IMR-90 (cell line): ENCODE data around the gene SORBS1. TPM values are rescaled to one million over a fixed set of nuclear protein-coding genes. Genes with fewer than 3 reads are reported as not detected.

ENCODE experiments used
- ATAC-seq: fragments of 200-7000 bp; cut with Tn5 transposase; 2 replicates; pipeline ENCODE4 v1.9.1; 2020; ENCODE audit warnings: low read depth, mild to moderate bottlenecking, moderate library complexity
- BruUV-seq: library from RNA; stranded (reverse); fragments of 400-500 nt; replicated peaks from 2 replicates; lab custom pipeline; 2021; lab: Mats Ljungman, UMichigan
- CTCF ChIA-PET: fragments of 300-600 bp; formaldehyde crosslinking; extraction: SDS; loops from one replicate; lab custom pipeline; 2021; ENCODE audit warnings: antibody characterized with exemption; lab: Yijun Ruan, JAX
- POLR2A ChIA-PET: fragments of 300-600 bp; sonication (Branson Sonifier 250); formaldehyde crosslinking; loops from one replicate; lab custom pipeline; 2022; ENCODE audit warnings: antibody characterized with exemption; ENCODE audit not compliant: unreplicated experiment; lab: Charles Lee
- DNase-seq: peaks from one replicate; pipeline ENCODE4 v3.0.0; 2013
- H2AFZ ChIP-seq: replicated peaks from 2 replicates; pipeline ENCODE3; 2013; ENCODE audit warnings: low read length, mild to moderate bottlenecking; ENCODE audit not compliant: poor library complexity
- H2AK5ac ChIP-seq: 2 replicates; pipeline ENCODE4 v1.6.1; 2013; ENCODE audit warnings: low read depth, low read length, inconsistent platforms
- H2AK9ac ChIP-seq: replicated peaks from 2 replicates; pipeline ENCODE3; 2013; ENCODE audit warnings: mild to moderate bottlenecking, low read depth, low read length, moderate library complexity; ENCODE audit not compliant: poor library complexity
- H2BK120ac ChIP-seq: 2 replicates; pipeline ENCODE4 v1.6.1; 2013; ENCODE audit warnings: low read depth, low read length, inconsistent platforms
- H2BK15ac ChIP-seq: 3 replicates; pipeline ENCODE4 v1.6.1; 2013; ENCODE audit warnings: low read depth, low read length, inconsistent platforms
- H2BK20ac ChIP-seq: 2 replicates; pipeline ENCODE4 v1.6.1; 2013; ENCODE audit warnings: low read depth, mild to moderate bottlenecking, inconsistent platforms, low read length, moderate library complexity
- H2BK5ac ChIP-seq: 2 replicates; pipeline ENCODE4 v1.6.1; 2013; ENCODE audit warnings: mild to moderate bottlenecking, low read depth, low read length, inconsistent platforms; ENCODE audit not compliant: poor library complexity, severe bottlenecking
- H3K14ac ChIP-seq: replicated peaks from 2 replicates; pipeline ENCODE4 v1.6.1; 2013; ENCODE audit warnings: low read depth, low read length, inconsistent platforms
- H3K18ac ChIP-seq: 2 replicates; pipeline ENCODE4 v1.6.1; 2013; ENCODE audit warnings: low read depth, low read length, control low read depth
- H3K23ac ChIP-seq: 2 replicates; pipeline ENCODE4 v1.6.1; 2013; ENCODE audit warnings: low read depth, low read length, inconsistent platforms
- H3K27ac ChIP-seq: 2 replicates; pipeline ENCODE4 v1.5.1; 2013; ENCODE audit warnings: mild to moderate bottlenecking, control low read depth, low read length; ENCODE audit not compliant: insufficient read depth
- H3K27me3 ChIP-seq: 2 replicates; pipeline ENCODE4 v1.6.1; 2013; ENCODE audit warnings: low read length; ENCODE audit not compliant: control insufficient read depth, insufficient read depth
- H3K36me3 ChIP-seq: 2 replicates; pipeline ENCODE4 v1.6.1; 2013; ENCODE audit warnings: low read length, mixed read lengths; ENCODE audit not compliant: control insufficient read depth, insufficient read depth
- H3K4ac ChIP-seq: 2 replicates; pipeline ENCODE4 v1.6.1; 2013; ENCODE audit warnings: low read depth, low read length, inconsistent platforms
- H3K4me1 ChIP-seq: 2 replicates; pipeline ENCODE4 v1.6.1; 2013; ENCODE audit warnings: low read length, mixed read lengths; ENCODE audit not compliant: control insufficient read depth, insufficient read depth
- H3K4me2 ChIP-seq: 2 replicates; pipeline ENCODE4 v1.6.1; 2013; ENCODE audit warnings: low read depth, mild to moderate bottlenecking, control low read depth, low read length, moderate library complexity
- H3K4me3 ChIP-seq: 2 replicates; pipeline ENCODE4 v1.5.1; 2013; ENCODE audit warnings: low read depth, mild to moderate bottlenecking, control low read depth, low read length, moderate library complexity; ENCODE audit not compliant: insufficient read depth
- H3K56ac ChIP-seq: 2 replicates; pipeline ENCODE4 v1.6.1; 2013; ENCODE audit warnings: low read length, inconsistent platforms; ENCODE audit not compliant: insufficient read depth; ENCODE audit errors: extremely low read depth
- H3K79me1 ChIP-seq, 2 experiments: 2 replicates each; pipeline ENCODE4 v1.6.1; 2013; ENCODE audit warnings: low read length in 2 of 2, inconsistent platforms in 1 of 2, low read depth in 1 of 2
- H3K9ac ChIP-seq: 2 replicates; pipeline ENCODE4 v1.6.1; 2013; ENCODE audit warnings: low read depth, low read length, control low read depth
- H3K9me1 ChIP-seq: 2 replicates; pipeline ENCODE4 v1.6.1; 2013; ENCODE audit warnings: low read length, inconsistent platforms; ENCODE audit not compliant: insufficient read depth
- H3K9me3 ChIP-seq: 2 replicates; pipeline ENCODE4 v1.6.1; 2013; ENCODE audit warnings: low read length; ENCODE audit not compliant: control insufficient read depth, insufficient read depth
- H4K20me1 ChIP-seq: 2 replicates; pipeline ENCODE4 v1.6.1; 2013; ENCODE audit warnings: low read length, inconsistent platforms; ENCODE audit not compliant: insufficient read depth
- H4K5ac ChIP-seq: 2 replicates; pipeline ENCODE4 v1.6.1; 2013; ENCODE audit warnings: mild to moderate bottlenecking, low read depth, low read length, control low read depth
- H4K8ac ChIP-seq, 2 experiments: 2 replicates each; pipeline ENCODE4 v1.6.1; 2013; ENCODE audit warnings: low read depth in 2 of 2, low read length in 2 of 2, control low read depth in 1 of 2, inconsistent platforms in 1 of 2
- H4K91ac ChIP-seq: 2 replicates; pipeline ENCODE4 v1.6.1; 2013; ENCODE audit warnings: low read depth, low read length, inconsistent platforms; ENCODE audit not compliant: insufficient read depth
- CEBPB ChIP-seq: IDR thresholded peaks from 2 replicates; pipeline ENCODE4 v1.6.1; 2012; ENCODE audit warnings: low read depth, low read length, improper control_type of control experiment
- CHD1 ChIP-seq: IDR thresholded peaks from 2 replicates; pipeline ENCODE4 v1.6.1; 2012; ENCODE audit warnings: low read depth, low read length, improper control_type of control experiment
- CTCF ChIP-seq: conservative IDR thresholded peaks from 2 replicates; pipeline ENCODE4 v1.5.1; 2012; ENCODE audit warnings: mild to moderate bottlenecking, low read depth, low read length, improper control_type of control experiment
- ELK1 ChIP-seq: fragments of 150-350 bp; IDR thresholded peaks from 2 replicates; pipeline ENCODE4 v1.6.1; 2016; ENCODE audit warnings: low read depth, mild to moderate bottlenecking, low read length, moderate library complexity, borderline replicate concordance
- FOS ChIP-seq: fragments of 150-350 bp; IDR thresholded peaks from 2 replicates; pipeline ENCODE4 v1.6.1; 2016; ENCODE audit warnings: low read depth, low read length
- MAFK ChIP-seq: IDR thresholded peaks from 2 replicates; pipeline ENCODE4 v1.6.1; 2012; ENCODE audit warnings: low read depth, low read length, improper control_type of control experiment
- MAZ ChIP-seq: IDR thresholded peaks from 2 replicates; pipeline ENCODE4 v1.6.1; 2012; ENCODE audit warnings: low read depth, mild to moderate bottlenecking, low read length, improper control_type of control experiment, moderate library complexity, borderline replicate concordance
- MXI1 ChIP-seq: IDR thresholded peaks from 2 replicates; pipeline ENCODE4 v1.6.1; 2012; ENCODE audit warnings: low read depth, mild to moderate bottlenecking, low read length, moderate library complexity, borderline replicate concordance
- NFE2L2 ChIP-seq: fragments of 150-350 bp; IDR thresholded peaks from 2 replicates; pipeline ENCODE4 v1.6.1; 2016; ENCODE audit warnings: low read depth, mild to moderate bottlenecking, low read length
- POLR2A ChIP-seq: IDR thresholded peaks from 2 replicates; pipeline ENCODE4 v1.6.1; 2012; ENCODE audit warnings: mild to moderate bottlenecking, low read depth, low read length
- RCOR1 ChIP-seq: IDR thresholded peaks from 2 replicates; pipeline ENCODE4 v1.6.1; 2012; ENCODE audit warnings: mild to moderate bottlenecking, low read length, improper control_type of control experiment; ENCODE audit not compliant: insufficient replicate concordance
- RFX5 ChIP-seq: IDR thresholded peaks from 2 replicates; pipeline ENCODE4 v1.8.0; 2012; ENCODE audit warnings: low read depth, mild to moderate bottlenecking, low read length, moderate library complexity
- SMC3 ChIP-seq: fragments of 150-350 bp; IDR thresholded peaks from 2 replicates; pipeline ENCODE4 v1.6.1; 2016; ENCODE audit warnings: low read depth, mild to moderate bottlenecking, antibody characterized with exemption, low read length, moderate library complexity
- USF2 ChIP-seq: fragments of 150-350 bp; IDR thresholded peaks from 2 replicates; pipeline ENCODE4 v1.6.1; 2017; ENCODE audit warnings: mild to moderate bottlenecking, antibody characterized with exemption, low read length, low read depth
- WGBS, 2 experiments: methylation state at CpG; one replicate each; pipeline versions ENCODE4 v1.1.5 to v1.1.7; 2013; ENCODE audit warnings: missing lambda C conversion rate in 2 of 2; ENCODE audit not compliant: insufficient read length in 1 of 2; ENCODE audit errors: extremely low coverage in 2 of 2; 5-methylcytosine and 5-hydroxymethylcytosine counted together
- dilution Hi-C: fragments of 300-500 bp; cut with HindIII; formaldehyde crosslinking; loops from one replicate; pipeline ENCODE4 v1.14.3; 2018; ENCODE audit warnings: low sequenced_read_pairs; ENCODE audit not compliant: unreplicated experiment
- in situ Hi-C: fragments of 300-500 bp; cut with MboI; formaldehyde crosslinking; loops from 3 replicates; pipeline ENCODE4 v1.14.3; 2019; ENCODE audit warnings: low sequenced_read_pairs, inconsistent platforms, mixed read lengths
- intact Hi-C: fragments of 100-400 bp; cut with micrococcal nuclease; formaldehyde crosslinking; loops from 2 replicates; pipeline ENCODE4 v1.10.0; 2022
- polyA plus RNA-seq, 3 experiments: library from polyadenylated mRNA; depleted of rRNA; stranded (reverse); fragments of >200 nt; gene quantifications; 2 replicates each; pipeline ENCODE4 v1.2.3, GENCODE V29; 2012; ENCODE audit warnings: low replicate concordance in 1 of 3
- total RNA-seq: library from RNA; depleted of rRNA; stranded (reverse); fragments of >200 nt; gene quantifications from 2 replicates; pipeline ENCODE4 v1.2.3, GENCODE V29; 2012

Gene SORBS1
- total and polyA plus RNA-seq, 2 of the 4 experiments (the other 2 are of a cell fraction), result 0.18 to 0.32 TPM

GRCh38 chr10:95560278-95561176, 644 bp downstream of the SORBS1 start:
- H3K36me3 ChIP-seq, result no peaks in the 10 kb centered on the region
- H3K9me1 ChIP-seq, result no peaks in the 10 kb centered on the region
- no peak overlapping the region for H2BK5ac ChIP-seq
- ChIA-PET CTCF (interaction anchor here (0.6 to 1.5 kb wide), 2 partner anchors 130 to 716 kb away, joined by 3 to 5 read pairs; no protein-coding TSS in a partner anchor), POLR2A (no interaction called here)
- no peak overlapping the region for H2BK20ac ChIP-seq
- dilution Hi-C loops, result no loop called here
- in situ Hi-C loops, result no loop called here
- no peak overlapping the region for H3K14ac ChIP-seq
- H2AFZ ChIP-seq, result peak overlapping the region; percentile 91
- peak overlapping the region; percentile 7; the same call in 1 of the 2 replicates for H3K23ac ChIP-seq
- H2AK5ac ChIP-seq, result no peak overlapping the region
- no peaks in the 10 kb centered on the region for H3K4me1 ChIP-seq
- H3K27ac ChIP-seq, result no peak overlapping the region
- H3K9ac ChIP-seq, result no peak overlapping the region
- H3K4me2 ChIP-seq, result peak overlapping the region; percentile 97
- H3K27me3 ChIP-seq, result peaks cover 26% of the 10 kb centered on the region
- H4K91ac ChIP-seq, result no peak overlapping the region
- H3K18ac ChIP-seq, result no peak overlapping the region
- no peaks in the 10 kb centered on the region for H3K79me1 ChIP-seq
- ATAC-seq, result peak; percentile 4
- H2BK15ac ChIP-seq, result no peak overlapping the region
- H3K4ac ChIP-seq, result no peak overlapping the region
- no peak overlapping the region for H2BK120ac ChIP-seq
- WGBS, 2 experiments, result 1% methylated on average over 21 of the region's 48 CpGs; no CpG with 5 or more reads in 1 of the 2 experiments
- H4K20me1 ChIP-seq, result no peaks in the 10 kb centered on the region
- no TSS peak for BruUV-seq
- H4K5ac ChIP-seq, result no peak overlapping the region
- H3K56ac ChIP-seq, result no peak overlapping the region
- H2AK9ac ChIP-seq, result no peak overlapping the region
- H3K4me3 ChIP-seq, result peak overlapping the region; percentile 68
- H3K9me3 ChIP-seq, result no peaks in the 10 kb centered on the region
- DNase-seq, result peak; percentile 22
- intact Hi-C loops, result loop anchor here (2.0 kb wide), 1 partner anchor 132 kb away; the partner anchor contains the start of gene TCTN3
- no peak overlapping the region for H4K8ac ChIP-seq
- TF ChIP-seq FOS, result no peak
- TF ChIP-seq USF2, result no peak
- TF ChIP-seq RCOR1, result no peak
- no peak for TF ChIP-seq ELK1
- TF ChIP-seq MXI1, result no peak
- TF ChIP-seq NFE2L2, result no peak
- TF ChIP-seq MAFK, result no peak
- TF ChIP-seq MAZ, result no peak
- TF ChIP-seq RFX5, result no peak
- TF ChIP-seq CEBPB, result no peak
- TF ChIP-seq SMC3, result no peak
- no peak for TF ChIP-seq CHD1
- no peak for TF ChIP-seq CTCF
- TF ChIP-seq POLR2A, result no peak
